HEK293 (cell line): Measurements from ENCODE around the gene ZNF514.
A peak's percentile ranks its signal among the peaks of the same experiment; 100 is the strongest.

Experiments
- CTCF ChIA-PET: fragments of 350-600 bp; formaldehyde crosslinking; extraction: SDS; loops from one replicate; lab custom pipeline; 2021; ENCODE audit warnings: antibody characterized with exemption; lab: Yijun Ruan, JAX
- POLR2A ChIA-PET: fragments of 300-600 bp; formaldehyde crosslinking; extraction: SDS; loops from one replicate; lab custom pipeline; 2020; ENCODE audit warnings: antibody characterized with exemption, inconsistent platforms; lab: Yijun Ruan, JAX
- H3K27ac ChIP-seq: fragments of 200-500 bp; sonication (Bioruptor generic); 2 replicates; pipeline ENCODE4 v1.5.1; 2014; ENCODE audit warnings: low read depth, low read length, control low read depth, inconsistent platforms; ENCODE audit errors: extremely low read depth
- H3K36me3 ChIP-seq, 2 experiments: fragments of 200-500 bp in 1 of 2; sonication (Bioruptor generic) in 1 of 2; 1 replicate in 1 of 2; 2 replicates in 1 of 2; pipeline ENCODE4 v1.5.1; 2014 to 2017; ENCODE audit warnings: inconsistent platforms in 2 of 2, low read length in 2 of 2; ENCODE audit not compliant: control insufficient read depth in 2 of 2, insufficient read depth in 1 of 2
- H3K4me1 ChIP-seq: fragments of 200-500 bp; sonication (Bioruptor generic); 2 replicates; pipeline ENCODE4 v1.5.1; 2014; ENCODE audit warnings: mild to moderate bottlenecking, low read length, inconsistent platforms; ENCODE audit not compliant: control insufficient read depth, insufficient read depth
- H3K4me3 ChIP-seq: 2 replicates; pipeline ENCODE4 v1.5.1; 2011; ENCODE audit warnings: low read depth, mild to moderate bottlenecking, control low read depth, low read length, moderate library complexity
- H3K9me3 ChIP-seq: fragments of 200-500 bp; sonication (Bioruptor generic); 2 replicates; pipeline ENCODE4 v1.5.1; 2014; ENCODE audit warnings: low read depth, low read length, inconsistent platforms; ENCODE audit not compliant: control insufficient read depth, insufficient read depth
- BCL6B ChIP-seq: fragments of 450-650 bp; formaldehyde crosslinking; IDR thresholded peaks from 2 replicates; pipeline ENCODE4 v1.5.1; 2017; ENCODE audit warnings: missing biosample characterization, missing genetic modification characterization
- FEZF1 ChIP-seq: fragments of 450-650 bp; formaldehyde crosslinking; IDR thresholded peaks from 2 replicates; pipeline ENCODE4 v1.5.1; 2016; ENCODE audit warnings: missing biosample characterization, missing genetic modification characterization
- PRDM10 ChIP-seq: fragments of 450-650 bp; formaldehyde crosslinking; IDR thresholded peaks from 2 replicates; pipeline ENCODE4 v1.5.1; 2016; ENCODE audit warnings: missing biosample characterization, missing genetic modification characterization
- REST ChIP-seq: fragments of 450-650 bp; formaldehyde crosslinking; IDR thresholded peaks from 2 replicates; pipeline ENCODE4 v1.5.1; 2016; ENCODE audit warnings: missing biosample characterization, missing genetic modification characterization
- SP2 ChIP-seq: fragments of 450-650 bp; formaldehyde crosslinking; IDR thresholded peaks from 2 replicates; pipeline ENCODE4 v1.5.1; 2016; ENCODE audit warnings: missing biosample characterization, missing genetic modification characterization
- ZBTB10 ChIP-seq: fragments of 450-650 bp; formaldehyde crosslinking; IDR thresholded peaks from 2 replicates; pipeline ENCODE4 v1.5.1; 2016; ENCODE audit warnings: missing biosample characterization, missing genetic modification characterization
- ZBTB20 ChIP-seq: fragments of 450-650 bp; formaldehyde crosslinking; IDR thresholded peaks from 2 replicates; pipeline ENCODE4 v1.5.1; 2016; ENCODE audit warnings: missing biosample characterization, missing genetic modification characterization
- ZBTB8A ChIP-seq: fragments of 450-650 bp; formaldehyde crosslinking; IDR thresholded peaks from 2 replicates; pipeline ENCODE4 v1.5.1; 2016; ENCODE audit warnings: missing biosample characterization, missing genetic modification characterization
- ZFP3 ChIP-seq: fragments of 450-650 bp; formaldehyde crosslinking; IDR thresholded peaks from 2 replicates; pipeline ENCODE4 v1.5.1; 2016; ENCODE audit warnings: low read depth, missing biosample characterization, missing genetic modification characterization
- ZNF10 ChIP-seq: fragments of 450-650 bp; formaldehyde crosslinking; IDR thresholded peaks from 2 replicates; pipeline ENCODE4 v1.5.1; 2017; ENCODE audit warnings: missing biosample characterization, missing genetic modification characterization
- ZNF335 ChIP-seq: fragments of 450-650 bp; formaldehyde crosslinking; conservative IDR thresholded peaks from 2 replicates; pipeline ENCODE4 v1.5.1; 2016; ENCODE audit warnings: missing biosample characterization, missing genetic modification characterization
- ZNF391 ChIP-seq: fragments of 450-650 bp; formaldehyde crosslinking; IDR thresholded peaks from 2 replicates; pipeline ENCODE4 v1.5.1; 2016; ENCODE audit warnings: low read depth, missing biosample characterization, missing genetic modification characterization, borderline replicate concordance
- ZNF394 ChIP-seq: fragments of 450-650 bp; formaldehyde crosslinking; IDR thresholded peaks from 2 replicates; pipeline ENCODE4 v1.5.1; 2016; ENCODE audit warnings: missing biosample characterization, missing genetic modification characterization, mild to moderate bottlenecking, moderate library complexity, borderline replicate concordance
- ZNF404 ChIP-seq: fragments of 450-650 bp; formaldehyde crosslinking; IDR thresholded peaks from 2 replicates; pipeline ENCODE4 v1.5.1; 2017; ENCODE audit warnings: missing biosample characterization, missing genetic modification characterization
- ZNF501 ChIP-seq: fragments of 450-650 bp; formaldehyde crosslinking; IDR thresholded peaks from 2 replicates; pipeline ENCODE4 v1.5.1; 2016; ENCODE audit warnings: missing biosample characterization, missing genetic modification characterization
- ZNF560 ChIP-seq: fragments of 450-650 bp; formaldehyde crosslinking; IDR thresholded peaks from 2 replicates; pipeline ENCODE4 v1.5.1; 2017; ENCODE audit warnings: missing biosample characterization, missing genetic modification characterization, borderline replicate concordance
- ZNF585B ChIP-seq: fragments of 450-650 bp; formaldehyde crosslinking; IDR thresholded peaks from 2 replicates; pipeline ENCODE4 v1.5.1; 2016; ENCODE audit warnings: missing biosample characterization, missing genetic modification characterization
- ZNF610 ChIP-seq: fragments of 450-650 bp; formaldehyde crosslinking; IDR thresholded peaks from 2 replicates; pipeline ENCODE4 v1.5.1; 2016; ENCODE audit warnings: missing biosample characterization, missing genetic modification characterization, borderline replicate concordance
- ZNF776 ChIP-seq: fragments of 450-650 bp; formaldehyde crosslinking; IDR thresholded peaks from 2 replicates; pipeline ENCODE4 v1.5.0; 2017; ENCODE audit warnings: missing biosample characterization, missing genetic modification characterization, borderline replicate concordance
- ZXDB ChIP-seq: fragments of 450-650 bp; formaldehyde crosslinking; IDR thresholded peaks from 2 replicates; pipeline ENCODE4 v1.5.1; 2016; ENCODE audit warnings: missing biosample characterization, missing genetic modification characterization

ZNF514 gene

GRCh38 chr2:95166065-95166763 is 6.6 kb upstream of the ZNF514 start:
- no peaks in the 10 kb centered on the region for H3K4me1 ChIP-seq
- ChIA-PET POLR2A (interaction anchor here (0.7 to 1.4 kb wide), 2 partner anchors 8 to 44 kb away, joined by 3 to 5 read pairs; partner anchors contain the start of gene MRPS5), CTCF (interaction anchor here (1.0 kb wide), 1 partner anchor 180 kb away, joined by 4 read pairs; no protein-coding TSS in a partner anchor)
- TF ChIP-seq ZNF776 (tag by site-specific recombination) (no peak), ZNF335 (peak; percentile 9; the same call in 1 of the 2 replicates), ZBTB10 (0 out of 2 replicates have a peak, but pooled peaks have one; percentile 55), ZBTB20 (tag by site-specific recombination) (peak; percentile 22; the same call in 1 of the 2 replicates)
- no peaks in the 10 kb centered on the region for H3K9me3 ChIP-seq
- peaks cover 0 to 6% of the 10 kb centered on the region in 2 experiments; a peak in 1 of 3 replicates for H3K36me3 ChIP-seq
- peak overlapping the region; percentile 98 for H3K4me3 ChIP-seq
- peak overlapping the region; percentile 33; the same call in 1 of the 2 replicates for H3K27ac ChIP-seq

- ChIA-PET POLR2A (interaction anchor here (1.1 to 1.4 kb wide), 3 partner anchors 9 to 169 kb away, joined by 3 to 9 read pairs (median 3); partner anchors contain the start of gene MRPS5), CTCF (interaction anchor here (1.5 kb wide), 1 partner anchor 50 kb away, joined by 8 read pairs; no protein-coding TSS in a partner anchor)
- Histone ChIP-seq H3K27ac (peak within 1 kb of the TSS; percentile 53; the same call in 1 of the 2 replicates), H3K36me3 (peaks cover 0 to 6% of the 10 kb centered on the region in 2 experiments; a peak in 1 of 3 replicates), H3K4me3 (peak within 1 kb of the TSS; percentile 98), H3K4me1 (no peaks in the 10 kb centered on the region), H3K9me3 (no peaks in the 10 kb centered on the region)
- 0 out of 2 replicates have a peak, but pooled peaks have one; percentile 20 for TF ChIP-seq ZBTB8A
- peak; percentile 68 for TF ChIP-seq FEZF1 (tag by site-specific recombination)
- TF ChIP-seq ZNF560 (tag by site-specific recombination), result no peak
- TF ChIP-seq ZNF404 (tag by site-specific recombination), result no peak
- peak; percentile 54 for TF ChIP-seq SP2 (tag by site-specific recombination)
- TF ChIP-seq ZNF10, result no peak
- TF ChIP-seq BCL6B (tag by site-specific recombination), result peak; percentile 55
- TF ChIP-seq ZNF585B, result no peak
- peak; percentile 84 for TF ChIP-seq ZXDB
- no peak for TF ChIP-seq ZFP3
- TF ChIP-seq ZNF610 (tag by site-specific recombination), result peak; percentile 44; the same call in 1 of the 2 replicates
- TF ChIP-seq ZNF394 (tag by site-specific recombination), result peak; percentile 59; the same call in 1 of the 2 replicates
- TF ChIP-seq REST (tag by site-specific recombination), result peak; percentile 48; the same call in 1 of the 2 replicates
- TF ChIP-seq ZNF501 (tag by site-specific recombination), result peak; percentile 60; the same call in 1 of the 2 replicates
- no peak for TF ChIP-seq ZNF391 (tag by site-specific recombination)
- TF ChIP-seq PRDM10 (tag by site-specific recombination), result peak; percentile 100
Measured at GRCh38 chr2:95165371-95166064, 5.9 kb upstream of the ZNF514 start, which contains the start of gene ZNF2. Gene ZNF2 (plus strand): TSS chr2:95165809. CDS start chr2:95176227, 10,418 bp downstream.
